Heart right ventricle (tissue), 16 donors: ENCODE results near the gene FFAR3. TPM values are rescaled to one million over a fixed set of nuclear protein-coding genes. Genes with fewer than 3 reads are reported as not detected.
A peak's percentile ranks its signal among the peaks of the same experiment; 100 is the strongest.
"Not testable (repeated sequence)": the region's sequence is repeated elsewhere in the genome, so short reads cannot be mapped to it uniquely, and the experiment has no call there.

Experiments used
- ATAC-seq, 8 donors: fragments of 200-7000 bp; cut with Tn5 transposase; one replicate each; pipeline ENCODE4 v1.9.1; 2020; ENCODE audit warnings: mild to moderate bottlenecking in 8 of 8, moderate library complexity in 8 of 8, moderate number of reproducible peaks in 1 of 8
- DNase-seq, 2 donors: peaks; one replicate each; pipeline ENCODE4 v3.0.0-alpha.2; 2020
- H3K27ac ChIP-seq, 10 donors: fragments of 200-600 bp; sonication (generic) in 2 of 10; one replicate each; pipeline versions ENCODE4 v1.5.0 to v1.8.0; 2020 to 2022; ENCODE audit warnings: mild to moderate bottlenecking in 3 of 10
- H3K27me3 ChIP-seq, 7 donors: fragments of 200-600 bp; one replicate each; pipeline ENCODE4 v1.8.0; 2021 to 2022; ENCODE audit warnings: mild to moderate bottlenecking in 2 of 7
- H3K36me3 ChIP-seq, 9 donors: fragments of 200-600 bp; sonication (generic) in 1 of 9; one replicate each; pipeline versions ENCODE4 v1.5.0 to v1.8.0; 2020 to 2022; ENCODE audit warnings: mild to moderate bottlenecking in 2 of 9
- H3K4me1 ChIP-seq, 9 donors: fragments of 200-600 bp; sonication (generic) in 1 of 9; one replicate each; pipeline versions ENCODE4 v1.5.0 to v1.8.0; 2020 to 2022; ENCODE audit warnings: mild to moderate bottlenecking in 4 of 9
- H3K4me3 ChIP-seq, 10 donors: fragments of 200-600 bp; sonication (generic) in 2 of 10; one replicate each; pipeline versions ENCODE4 v1.5.0 to v1.8.0; 2020 to 2022; ENCODE audit warnings: mild to moderate bottlenecking in 7 of 10, moderate library complexity in 2 of 10
- H3K9me3 ChIP-seq, 11 donors: fragments of 200-600 bp in 10 of 11; sonication (generic) in 2 of 11; one replicate each; pipeline versions ENCODE4 v1.5.0 to v1.8.0; 2013 to 2022; ENCODE audit warnings: mild to moderate bottlenecking in 2 of 11, control low read depth in 1 of 11, moderate library complexity in 1 of 11
- CTCF ChIP-seq, 9 donors: fragments of 200-600 bp; sonication (generic) in 2 of 9; IDR thresholded peaks; one replicate each; pipeline versions ENCODE4 v1.5.0 to v1.8.0; 2021 to 2022; ENCODE audit warnings: antibody characterized with exemption in 9 of 9, mild to moderate bottlenecking in 5 of 9, moderate library complexity in 1 of 9
- WGBS, 2 donors: extraction: QIAGEN DNeasy Blood & Tissue Kit; methylation state at CpG; one replicate each; pipeline ENCODE4 v1.1.7; 2013; ENCODE audit warnings: inconsistent platforms in 1 of 2; 5-methylcytosine and 5-hydroxymethylcytosine counted together
- intact Hi-C, 10 donors: fragments of 100-400 bp; cut with DNase I; formaldehyde crosslinking; loops; one replicate each; pipeline versions ENCODE4 v1.11.1 to v1.14.2; 2022
- polyA plus RNA-seq, 2 donors: library from polyadenylated mRNA; stranded (reverse); fragments of 200-250 nt; gene quantifications; one replicate each; pipeline ENCODE4 v1.2.3, GENCODE V29; 2013
- total RNA-seq, 10 donors: library from RNA; stranded (reverse); fragmentation: NEBNext Ultra II Directional in 3 of 10; extraction: Animal tissue kit (Norgen Biotek cat#: 25700) in 3 of 10; gene quantifications; one replicate each; pipeline versions ENCODE4 v1.2.1 to v1.2.4, GENCODE V29; 2021 to 2023
- donor health status: Arrhythmogenic right ventricular cardiomyopathy.
- donor health status: ischemic (EF 13 %, LVEDD 7.1; RV severe dilation, severe dysfunction).
- donor health status: healthy with polysubstance abuse.
- donor health status: DM: no; HTN: yes; CAD: no.
- donor health status: DM: no; HTN: no; CAD: no.
- donor health status: ischemic (EF 25% LVEDD 6.9; RV normal size, moderate dysfunction).
- donor health status: ischemic (EF 25% LVEDD 5.7; RV mildly dilated, moderate dysfunction).
- donor health status: healthy.
- donor health status: DM: yes; HTN: yes; CAD: no.
- donor health status: Ischemic cardiomyopathy.
- donor health status: ischemic (EF 35%, LVEDD 5.7; RV mildly dilated, moderate dysfunction).
- donor health status: nonischemic (EF 11% LVEDD 7.7; RV severe dilation, severe dysfunction).
- donor health status: DM: yes; HTN: yes; CAD: no.
- donor health status: PGD.
- donor health status: ischemic (EF 29% LVEDD 5.4; RV normal size, mild dysfunction).
- donor health status: nonischemic (EF 23%, LVEDD 6.1; RV moderate dilation, normal function).

Gene FFAR3
- total and polyA plus RNA-seq, 12 donors: 0.09 to 0.49 (median 0.40) TPM; not detected in 9

GRCh38 chr19:35354898-35355297 is 3.4 kb upstream of the FFAR3 start:
- DNase-seq (no peak), ATAC-seq (no peak)
- no peak for TF ChIP-seq CTCF (IDR thresholded peaks at IDR 0.05)
- H3K9me3 ChIP-seq: no peaks in the 10 kb centered on the region
- H3K27me3 ChIP-seq: peaks cover 0 to 12% (median 6%) of the 10 kb centered on the region in 7 donors
- intact Hi-C loops: loop anchor here in 3 of 10 donors (5.0 to 10.0 kb wide), 4 partner anchors 112 to 140 kb away; partner anchors contain the start of gene KRTDAP (in 2 of the 3)
- no peak overlapping the region for H3K27ac ChIP-seq
- 89 to 93% methylated on average over 8 of the region's 8 CpGs for WGBS, 2 donors
- H3K36me3 ChIP-seq: no peaks in the 10 kb centered on the region
- no peak overlapping the region for H3K4me3 ChIP-seq
- peaks cover 0 to 27% (median 6%) of the 10 kb centered on the region in 9 donors for H3K4me1 ChIP-seq

- TF ChIP-seq CTCF (IDR thresholded peaks at IDR 0.05): no peak
- no peak overlapping the region for H3K27ac ChIP-seq
- peaks cover 0 to 8% (median 4%) of the 10 kb centered on the region in 7 donors for H3K27me3 ChIP-seq
- peaks cover 0 to 27% (median 6%) of the 10 kb centered on the region in 9 donors for H3K4me1 ChIP-seq
- DNase-seq: no peak
- no peaks in the 10 kb centered on the region for H3K36me3 ChIP-seq
- ATAC-seq: peak in 1 of 8 donors; percentile 36
- 59 to 60% methylated on average over 6 of the region's 6 CpGs for WGBS, 2 donors
- H3K4me3 ChIP-seq: no peak overlapping the region
- no peaks in the 10 kb centered on the region for H3K9me3 ChIP-seq
- intact Hi-C loops: loop anchor here in 2 of 10 donors (2.0 to 10.0 kb wide), 2 partner anchors 109 to 139 kb away; partner anchors contain the start of gene KRTDAP (in 1 of the 2)
Measured at GRCh38 chr19:35355791-35356460, 2.3 kb upstream of the FFAR3 start.

GRCh38 chr19:35358834-35359233 is 574 bp downstream of the FFAR3 start:
- ATAC-seq: peak in 2 of 8 donors; percentile 14 to 32
- DNase-seq, H3K36me3 ChIP-seq, H3K4me3 ChIP-seq, H3K27ac ChIP-seq, H3K9me3 ChIP-seq, H3K27me3 ChIP-seq: not testable (repeated sequence)
- intact Hi-C loops: loop anchor here in 1 of 10 donors (10.0 kb wide), 1 partner anchor 136 kb away; the partner anchor contains the start of gene KRTDAP
- WGBS, 2 donors: 84% methylated on average over 10 to 11 of the region's 16 CpGs
- H3K4me1 ChIP-seq: peaks cover 0 to 12% (median 6%) of the 10 kb centered on the region in 9 donors

- not testable (repeated sequence) for DNase-seq, H3K27ac ChIP-seq, H3K9me3 ChIP-seq, H3K36me3 ChIP-seq, H3K27me3 ChIP-seq, H3K4me3 ChIP-seq
- ATAC-seq: peak in 1 of 8 donors; percentile 31
- H3K4me1 ChIP-seq: peaks cover 0 to 12% (median 6%) of the 10 kb centered on the region in 9 donors
- intact Hi-C loops: loop anchor here in 1 of 10 donors (10.0 kb wide), 1 partner anchor 135 kb away; the partner anchor contains the start of gene KRTDAP
- 88 to 94% methylated on average over 19 to 20 of the region's 21 CpGs for WGBS, 2 donors
Measured at GRCh38 chr19:35359395-35359794, 1.1 kb downstream of the FFAR3 start.

GRCh38 chr19:35360081-35360480 is 1.8 kb downstream of the FFAR3 start:
- H3K36me3 ChIP-seq, H3K9me3 ChIP-seq, DNase-seq, H3K27me3 ChIP-seq, ATAC-seq, H3K27ac ChIP-seq, intact Hi-C loops, H3K4me3 ChIP-seq: not testable (repeated sequence)
- H3K4me1 ChIP-seq: peaks cover 0 to 12% (median 6%) of the 10 kb centered on the region in 9 donors
- 92 to 93% methylated on average over 2 to 3 of the region's 5 CpGs for WGBS, 2 donors
